ENCODE data around the gene ATP10D. TPM values are rescaled to one million over a fixed set of nuclear protein-coding genes. Genes with fewer than 3 reads are reported as not detected.
A peak's percentile ranks its signal among the peaks of the same experiment; 100 is the strongest.

The ATP10D gene
- total RNA-seq, 1 experiment from 2014 or later = 5.1 TPM

DNA sequence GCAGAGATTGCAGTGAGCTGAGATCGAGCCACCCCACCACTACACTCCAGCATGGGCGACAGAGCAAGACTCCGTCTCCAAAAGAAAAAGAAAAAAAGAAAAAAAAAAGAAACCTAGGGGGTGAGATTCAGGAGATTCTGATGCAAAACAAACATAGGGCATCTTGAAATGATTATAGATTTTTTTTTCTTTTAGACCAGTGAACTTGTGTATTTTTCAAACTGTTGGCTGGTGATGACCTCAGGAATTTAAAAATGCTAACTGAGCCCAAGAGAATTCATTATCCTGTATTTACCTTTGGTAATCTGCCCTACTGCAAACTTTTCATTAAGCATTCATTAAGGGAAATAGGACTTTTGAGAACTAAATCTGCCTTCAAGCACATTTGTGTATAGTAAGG lies 20.6 kb downstream of the ATP10D start:
- Histone ChIP-seq H3K9ac (ENCODE audit: low read length) (no peak overlapping the region), H3K27me3 (ENCODE audit: insufficient read depth, low read length) (no peaks in the 10 kb centered on the region), H3K79me2 (ENCODE audit: insufficient read depth, low read length) (no peaks in the 10 kb centered on the region), H4K20me1 (ENCODE audit: insufficient read depth) (no peaks in the 10 kb centered on the region), H3K36me3 (ENCODE audit: control insufficient read depth in 1 of 2, insufficient read depth in 2 of 2, low read length in 2 of 2) (no peaks in the 10 kb centered on the region), H2AFZ (ENCODE audit: low read depth, low read length, poor library complexity, severe bottlenecking) (no peak overlapping the region), H3K9me3 (ENCODE audit: control insufficient read depth in 1 of 2, insufficient read depth in 1 of 2, low read depth in 1 of 2, low read length in 2 of 2) (no peaks in the 10 kb centered on the region), H3K9me2 (ENCODE audit: insufficient read depth) (no peaks in the 10 kb centered on the region), H3K4me2 (ENCODE audit: low read length) (no peak overlapping the region), H3K4me3 (replicated peaks in 1 of 2; ENCODE audit: low read depth in 1 of 2, low read length in 2 of 2) (no peak overlapping the region), H3K27ac (ENCODE audit: low read depth, low read length) (no peak overlapping the region), H3K4me1 (ENCODE audit: control insufficient read depth in 1 of 2, insufficient read depth in 2 of 2, low read length in 2 of 2) (no peaks in the 10 kb centered on the region)
- DNase-seq (ENCODE audit: low read depth, low spot score) = no peak
- intact Hi-C loops (cut with micrococcal nuclease) = no loop called here
- no peak for ATAC-seq
- ChIA-PET CTCF (no interaction called here), POLR2A (no interaction called here), RAD21 (ENCODE audit: low non-redundant PET in 1 of 2, low total read pairs in 2 of 2, uncharacterized antibody in 2 of 2, unreplicated experiment in 2 of 2) (no interaction called here)
- TF ChIP-seq YY1 (IDR thresholded peaks at IDR 0.05; ENCODE audit: extremely low read depth, insufficient replicate concordance, low read depth, low read length) = no peak
- no TSS peak for BruUV-seq (replicated peaks)

DNA sequence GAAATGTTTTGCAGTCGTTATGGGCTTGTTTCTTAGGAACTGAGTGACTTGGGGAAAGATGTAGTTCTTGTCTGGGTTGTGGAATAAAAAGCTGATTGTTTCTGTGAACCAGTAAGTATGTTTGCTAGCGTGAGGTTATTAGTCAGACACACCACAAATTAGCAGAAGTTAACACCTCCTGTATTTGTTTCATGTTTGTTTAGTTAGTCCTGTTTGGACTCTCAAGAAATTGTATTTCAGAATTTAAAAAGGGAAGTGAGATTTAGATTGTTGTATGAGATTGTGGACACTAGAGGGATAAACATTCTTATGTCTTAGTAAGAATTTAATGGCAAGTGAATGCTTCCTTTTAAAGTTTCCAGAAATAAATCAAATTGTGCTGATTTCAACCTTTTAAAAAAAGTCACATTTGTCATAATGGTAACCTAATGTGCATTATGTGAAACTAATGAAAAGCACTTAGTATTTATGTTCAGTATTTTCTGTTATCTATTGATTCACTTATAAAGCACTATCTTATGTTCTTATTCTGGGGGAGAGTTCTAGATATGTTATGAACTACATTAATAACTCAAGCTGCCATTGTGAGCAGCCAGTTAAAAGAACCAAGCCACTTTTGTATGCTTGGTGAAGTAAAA lies 25.6 kb downstream of the ATP10D start:
- Histone ChIP-seq H3K4me3 (replicated peaks in 1 of 2; ENCODE audit: low read depth in 1 of 2, low read length in 2 of 2) (no peak overlapping the region), H3K9me2 (ENCODE audit: insufficient read depth) (0 out of 2 replicates have a peak, but pooled peaks cover 3% of the 10 kb centered on the region), H3K4me1 (ENCODE audit: control insufficient read depth in 1 of 2, insufficient read depth in 2 of 2, low read length in 2 of 2) (no peaks in the 10 kb centered on the region), H3K27ac (ENCODE audit: low read depth, low read length) (no peak overlapping the region), H2AFZ (ENCODE audit: low read depth, low read length, poor library complexity, severe bottlenecking) (no peak overlapping the region), H3K9me3 (ENCODE audit: control insufficient read depth in 1 of 2, insufficient read depth in 1 of 2, low read depth in 1 of 2, low read length in 2 of 2) (no peaks in the 10 kb centered on the region), H3K36me3 (ENCODE audit: control insufficient read depth in 1 of 2, insufficient read depth in 2 of 2, low read length in 2 of 2) (no peaks in the 10 kb centered on the region), H3K27me3 (ENCODE audit: insufficient read depth, low read length) (no peaks in the 10 kb centered on the region), H3K9ac (ENCODE audit: low read length) (no peak overlapping the region), H3K79me2 (ENCODE audit: insufficient read depth, low read length) (no peaks in the 10 kb centered on the region), H3K4me2 (ENCODE audit: low read length) (no peak overlapping the region), H4K20me1 (ENCODE audit: insufficient read depth) (no peaks in the 10 kb centered on the region)
- ChIA-PET CTCF (no interaction called here), POLR2A (no interaction called here), RAD21 (ENCODE audit: low non-redundant PET in 1 of 2, low total read pairs in 2 of 2, uncharacterized antibody in 2 of 2, unreplicated experiment in 2 of 2) (no interaction called here)
- intact Hi-C loops (cut with micrococcal nuclease) = no loop called here
- BruUV-seq (replicated peaks) = no TSS peak
- ATAC-seq = no peak
- TF ChIP-seq, protein P1, sequence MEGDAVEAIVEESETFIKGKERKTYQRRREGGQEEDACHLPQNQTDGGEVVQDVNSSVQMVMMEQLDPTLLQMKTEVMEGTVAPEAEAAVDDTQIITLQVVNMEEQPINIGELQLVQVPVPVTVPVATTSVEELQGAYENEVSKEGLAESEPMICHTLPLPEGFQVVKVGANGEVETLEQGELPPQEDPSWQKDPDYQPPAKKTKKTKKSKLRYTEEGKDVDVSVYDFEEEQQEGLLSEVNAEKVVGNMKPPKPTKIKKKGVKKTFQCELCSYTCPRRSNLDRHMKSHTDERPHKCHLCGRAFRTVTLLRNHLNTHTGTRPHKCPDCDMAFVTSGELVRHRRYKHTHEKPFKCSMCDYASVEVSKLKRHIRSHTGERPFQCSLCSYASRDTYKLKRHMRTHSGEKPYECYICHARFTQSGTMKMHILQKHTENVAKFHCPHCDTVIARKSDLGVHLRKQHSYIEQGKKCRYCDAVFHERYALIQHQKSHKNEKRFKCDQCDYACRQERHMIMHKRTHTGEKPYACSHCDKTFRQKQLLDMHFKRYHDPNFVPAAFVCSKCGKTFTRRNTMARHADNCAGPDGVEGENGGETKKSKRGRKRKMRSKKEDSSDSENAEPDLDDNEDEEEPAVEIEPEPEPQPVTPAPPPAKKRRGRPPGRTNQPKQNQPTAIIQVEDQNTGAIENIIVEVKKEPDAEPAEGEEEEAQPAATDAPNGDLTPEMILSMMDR (IDR thresholded peaks at IDR 0.05 in 2 of 3, conservative IDR thresholded peaks at IDR 0.05 in 1 of 3; ENCODE audit: borderline replicate concordance in 1 of 3, insufficient read depth in 1 of 3, low read depth in 2 of 3, low read length in 2 of 3) = peak in 1 of 3 experiments; percentile 30; a peak in 1 of 6 replicates
- TF ChIP-seq FOSL1 (IDR thresholded peaks at IDR 0.05; ENCODE audit: low read depth) = no peak
- no peak for DNase-seq (ENCODE audit: low read depth, low spot score)

Data from HCT116 (cell line).